Measurements from ENCODE around the gene NBDY. TPM values are rescaled to one million over a fixed set of nuclear protein-coding genes. Genes with fewer than 3 reads are reported as not detected.

The NBDY gene, protein sequence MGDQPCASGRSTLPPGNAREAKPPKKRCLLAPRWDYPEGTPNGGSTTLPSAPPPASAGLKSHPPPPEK
- total RNA-seq = 12.7 and 20.3 TPM in 2 replicates

GRCh38 chrX:56729152-56729850, at the start of gene NBDY:
NBDY (plus strand) TSS chrX:56729243; CDS start chrX:56729354, 111 bp downstream.

Other genes starting within 250 kb of the NBDY start
- gene UBQLN2, start 165.6 kb upstream of the NBDY start, total RNA-seq = 11.8 and 12.0 TPM in 2 replicates

Data from vein endothelial cell (primary cell).